ENCODE measurements around the gene MACROH2A1. TPM values are rescaled to one million over a fixed set of nuclear protein-coding genes. Genes with fewer than 3 reads are reported as not detected.

MACROH2A1 gene
- total and polyA plus RNA-seq, 2 donors (not counting 1 experiment from before 2014, with no cell fraction given): 95.6 to 191 TPM

GRCh38 chr5:135441350-135441831 is 42.4 kb upstream of the MACROH2A1 start:
- peaks cover 9% of the 10 kb centered on the region for H3K4me1 ChIP-seq (ENCODE audit: control insufficient read depth, extremely low read depth, insufficient read depth, low read length)
- no peaks in the 10 kb centered on the region for H3K36me3 ChIP-seq (ENCODE audit: control insufficient read depth, insufficient read depth, low read length)
- no peak overlapping the region for H3K4me3 ChIP-seq (replicated peaks in 1 of 4; ENCODE audit: control extremely low read depth in 1 of 4, insufficient read depth in 1 of 4, low read depth in 3 of 4, low read length in 4 of 4)
- no peak overlapping the region for H3K4me2 ChIP-seq (ENCODE audit: extremely low read depth, insufficient read depth, low read length)
- TF ChIP-seq EZH2 (IDR thresholded peaks at IDR 0.05; ENCODE audit: low read length, missing control alignments): no peak
- no peak for TF ChIP-seq CTCF (conservative IDR thresholded peaks at IDR 0.05 in 1 of 2, IDR thresholded peaks at IDR 0.05 in 1 of 2; ENCODE audit: low read depth in 1 of 2, low read length in 2 of 2)
- DNase-seq (ENCODE audit: low read depth in 2 of 2): no peak
- H3K27ac ChIP-seq (ENCODE audit: insufficient read depth, low read length): no peak overlapping the region
- H3K79me2 ChIP-seq (ENCODE audit: control insufficient read depth, insufficient read depth, low read length): no peaks in the 10 kb centered on the region
- no peak overlapping the region for H3K9ac ChIP-seq (ENCODE audit: insufficient read depth, low read length)
- no peaks in the 10 kb centered on the region for H3K9me3 ChIP-seq (ENCODE audit: control insufficient read depth, insufficient read depth, low read depth, low read length)
- no peaks in the 10 kb centered on the region for H4K20me1 ChIP-seq (ENCODE audit: control insufficient read depth, extremely low read depth, insufficient read depth, low read length)
- H2AFZ ChIP-seq (ENCODE audit: low read length): no peak overlapping the region
- H3K27me3 ChIP-seq (ENCODE audit: control insufficient read depth, insufficient read depth, low read length): no peaks in the 10 kb centered on the region

- H3K79me2 ChIP-seq (ENCODE audit: control insufficient read depth, insufficient read depth, low read length): no peaks in the 10 kb centered on the region
- H2AFZ ChIP-seq (ENCODE audit: low read length): no peak overlapping the region
- no peak overlapping the region for H3K27ac ChIP-seq (ENCODE audit: insufficient read depth, low read length)
- no peak overlapping the region for H3K4me3 ChIP-seq (replicated peaks in 1 of 4; ENCODE audit: control extremely low read depth in 1 of 4, insufficient read depth in 1 of 4, low read depth in 3 of 4, low read length in 4 of 4)
- no peak overlapping the region for H3K9ac ChIP-seq (ENCODE audit: insufficient read depth, low read length)
- H3K4me2 ChIP-seq (ENCODE audit: extremely low read depth, insufficient read depth, low read length): no peak overlapping the region
- no peak for DNase-seq (ENCODE audit: low read depth in 2 of 2)
- no peaks in the 10 kb centered on the region for H3K27me3 ChIP-seq (ENCODE audit: control insufficient read depth, insufficient read depth, low read length)
- TF ChIP-seq EZH2 (IDR thresholded peaks at IDR 0.05; ENCODE audit: low read length, missing control alignments): no peak
- TF ChIP-seq CTCF (conservative IDR thresholded peaks at IDR 0.05 in 1 of 2, IDR thresholded peaks at IDR 0.05 in 1 of 2; ENCODE audit: low read depth in 1 of 2, low read length in 2 of 2): no peak
- no peaks in the 10 kb centered on the region for H4K20me1 ChIP-seq (ENCODE audit: control insufficient read depth, extremely low read depth, insufficient read depth, low read length)
- H3K9me3 ChIP-seq (ENCODE audit: control insufficient read depth, insufficient read depth, low read depth, low read length): no peaks in the 10 kb centered on the region
- no peaks in the 10 kb centered on the region for H3K36me3 ChIP-seq (ENCODE audit: control insufficient read depth, insufficient read depth, low read length)
- H3K4me1 ChIP-seq (ENCODE audit: control insufficient read depth, extremely low read depth, insufficient read depth, low read length): peaks cover 9% of the 10 kb centered on the region
These were observed 41.9 kb upstream of the MACROH2A1 start for GRCh38 chr5:135440916-135441315.

GRCh38 chr5:135439231-135440205 is 40.5 kb upstream of the MACROH2A1 start:
- Histone ChIP-seq H3K4me3 (replicated peaks in 1 of 4; ENCODE audit: control extremely low read depth in 1 of 4, insufficient read depth in 1 of 4, low read depth in 3 of 4, low read length in 4 of 4) (no peak overlapping the region), H2AFZ (ENCODE audit: low read length) (peak overlapping the region; percentile 14), H3K4me2 (ENCODE audit: extremely low read depth, insufficient read depth, low read length) (no peak overlapping the region), H3K79me2 (ENCODE audit: control insufficient read depth, insufficient read depth, low read length) (no peaks in the 10 kb centered on the region), H3K36me3 (ENCODE audit: control insufficient read depth, insufficient read depth, low read length) (no peaks in the 10 kb centered on the region), H4K20me1 (ENCODE audit: control insufficient read depth, extremely low read depth, insufficient read depth, low read length) (no peaks in the 10 kb centered on the region), H3K27ac (ENCODE audit: insufficient read depth, low read length) (no peak overlapping the region), H3K4me1 (ENCODE audit: control insufficient read depth, extremely low read depth, insufficient read depth, low read length) (peaks cover 14% of the 10 kb centered on the region), H3K9ac (ENCODE audit: insufficient read depth, low read length) (no peak overlapping the region), H3K9me3 (ENCODE audit: control insufficient read depth, insufficient read depth, low read depth, low read length) (no peaks in the 10 kb centered on the region), H3K27me3 (ENCODE audit: control insufficient read depth, insufficient read depth, low read length) (no peaks in the 10 kb centered on the region)
- no peak for DNase-seq (ENCODE audit: low read depth in 2 of 2)
- no peak for TF ChIP-seq CTCF (conservative IDR thresholded peaks at IDR 0.05 in 1 of 2, IDR thresholded peaks at IDR 0.05 in 1 of 2; ENCODE audit: low read depth in 1 of 2, low read length in 2 of 2)
